ENCODE results near the gene SIGMAR1. TPM values are rescaled to one million over a fixed set of nuclear protein-coding genes. Genes with fewer than 3 reads are reported as not detected.

SIGMAR1 gene
- total and polyA plus RNA-seq, 4 donors = 26.0 to 72.0 (median 63.3) TPM

DNA sequence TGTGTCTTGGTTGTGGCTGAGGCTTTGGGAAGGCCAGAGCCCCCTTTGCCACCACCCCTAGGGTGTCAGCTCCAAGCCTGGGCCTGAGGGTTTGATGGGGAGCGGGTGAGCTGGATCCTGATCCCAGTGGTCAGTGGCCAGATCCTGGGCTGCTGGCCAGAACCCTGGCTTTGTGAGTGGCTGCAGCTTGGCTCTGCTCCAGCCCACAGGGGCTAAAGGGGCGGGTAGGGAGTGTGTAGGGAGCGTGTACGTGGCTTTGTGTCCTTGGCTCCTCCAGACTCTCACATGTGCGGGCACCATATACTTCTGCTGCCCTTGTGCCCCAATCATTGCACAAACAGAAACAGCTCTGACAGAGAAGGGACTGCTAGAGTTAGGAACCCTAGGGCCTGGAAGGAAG lies 13.2 kb upstream of the SIGMAR1 start:
- 72 to 81% methylated on average over 5 of the region's 5 CpGs for WGBS, 2 donors
- Histone ChIP-seq H3K4me1 (ENCODE audit: control insufficient read depth in 5 of 5, insufficient read depth in 5 of 5, low read length in 5 of 5) (peaks cover 12 to 70% (median 37%) of the 10 kb centered on the region in 5 donors), H3K27ac (ENCODE audit: low read depth in 1 of 2, low read length in 1 of 2) (peak overlapping the region in 1 of 2 donors; percentile 81), H3K36me3 (ENCODE audit: control insufficient read depth in 4 of 4, insufficient read depth in 4 of 4, low read length in 4 of 4) (peaks cover 0 to 20% (median 16%) of the 10 kb centered on the region in 4 donors), H3K9me3 (ENCODE audit: control insufficient read depth in 4 of 4, insufficient read depth in 3 of 4, low read length in 3 of 4) (no peaks in the 10 kb centered on the region), H3K4me3 (no peak overlapping the region), H3K27me3 (ENCODE audit: control insufficient read depth in 3 of 3, insufficient read depth in 3 of 3, low read length in 2 of 3) (no peaks in the 10 kb centered on the region), H3K9ac (ENCODE audit: insufficient read depth in 1 of 2, low read length in 2 of 2) (no peak overlapping the region)
- no peak for ATAC-seq (ENCODE audit: insufficient read depth, low FRiP score)
- DNase-seq = no peak
- TF ChIP-seq, protein P1, sequence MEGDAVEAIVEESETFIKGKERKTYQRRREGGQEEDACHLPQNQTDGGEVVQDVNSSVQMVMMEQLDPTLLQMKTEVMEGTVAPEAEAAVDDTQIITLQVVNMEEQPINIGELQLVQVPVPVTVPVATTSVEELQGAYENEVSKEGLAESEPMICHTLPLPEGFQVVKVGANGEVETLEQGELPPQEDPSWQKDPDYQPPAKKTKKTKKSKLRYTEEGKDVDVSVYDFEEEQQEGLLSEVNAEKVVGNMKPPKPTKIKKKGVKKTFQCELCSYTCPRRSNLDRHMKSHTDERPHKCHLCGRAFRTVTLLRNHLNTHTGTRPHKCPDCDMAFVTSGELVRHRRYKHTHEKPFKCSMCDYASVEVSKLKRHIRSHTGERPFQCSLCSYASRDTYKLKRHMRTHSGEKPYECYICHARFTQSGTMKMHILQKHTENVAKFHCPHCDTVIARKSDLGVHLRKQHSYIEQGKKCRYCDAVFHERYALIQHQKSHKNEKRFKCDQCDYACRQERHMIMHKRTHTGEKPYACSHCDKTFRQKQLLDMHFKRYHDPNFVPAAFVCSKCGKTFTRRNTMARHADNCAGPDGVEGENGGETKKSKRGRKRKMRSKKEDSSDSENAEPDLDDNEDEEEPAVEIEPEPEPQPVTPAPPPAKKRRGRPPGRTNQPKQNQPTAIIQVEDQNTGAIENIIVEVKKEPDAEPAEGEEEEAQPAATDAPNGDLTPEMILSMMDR (IDR thresholded peaks at IDR 0.05; ENCODE audit: control extremely low read depth, extremely low read depth) = no peak

DNA sequence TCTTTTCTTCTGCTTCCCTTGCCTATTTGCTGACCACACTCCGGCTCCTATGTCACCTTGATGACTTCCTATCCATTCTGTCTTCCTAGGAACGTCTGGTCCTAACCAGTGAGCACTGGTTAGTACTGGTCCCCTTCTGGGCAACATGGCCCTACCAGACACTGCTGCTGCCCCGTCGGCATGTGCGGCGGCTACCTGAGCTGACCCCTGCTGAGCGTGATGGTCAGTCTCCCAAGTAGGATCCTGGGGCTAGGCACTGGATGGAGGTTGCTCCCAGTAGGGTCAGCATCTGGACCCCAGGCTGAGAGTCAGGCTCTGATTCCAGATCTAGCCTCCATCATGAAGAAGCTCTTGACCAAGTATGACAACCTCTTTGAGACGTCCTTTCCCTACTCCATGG lies 11.1 kb upstream of the SIGMAR1 start:
- DNase-seq = no peak
- H3K4me3 ChIP-seq = no peak overlapping the region
- TF ChIP-seq, protein P1 (IDR thresholded peaks at IDR 0.05; ENCODE audit: control extremely low read depth, extremely low read depth) = no peak

DNA sequence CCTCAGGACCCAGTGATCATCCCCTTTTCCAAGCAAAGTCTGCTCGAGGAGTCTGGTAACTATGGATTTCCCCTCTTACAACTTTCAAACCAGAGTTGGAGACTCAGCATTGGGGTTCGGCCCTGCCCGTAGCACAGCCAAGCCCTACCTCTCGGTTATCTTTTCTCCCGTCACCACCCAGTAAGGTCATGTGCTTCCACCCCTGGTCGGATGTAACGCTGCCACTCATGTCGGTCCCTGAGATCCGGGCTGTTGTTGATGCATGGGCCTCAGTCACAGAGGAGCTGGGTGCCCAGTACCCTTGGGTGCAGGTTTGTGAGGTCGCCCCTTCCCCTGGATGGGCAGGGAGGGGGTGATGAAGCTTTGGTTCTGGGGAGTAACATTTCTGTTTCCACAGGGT lies 10.1 kb upstream of the SIGMAR1 start:
- ATAC-seq (ENCODE audit: insufficient read depth, low FRiP score) (no peak), DNase-seq (no peak)
- WGBS, 2 donors = 59 to 73% methylated on average over 10 of the region's 10 CpGs

More for the DNA sequence above, 11.1 kb upstream of the SIGMAR1 start:
- Histone ChIP-seq H3K9ac (ENCODE audit: insufficient read depth in 1 of 2, low read length in 2 of 2) (no peak overlapping the region), H3K27ac (ENCODE audit: low read depth in 1 of 2, low read length in 1 of 2) (no peak overlapping the region), H3K9me3 (ENCODE audit: control insufficient read depth in 4 of 4, insufficient read depth in 3 of 4, low read length in 3 of 4) (no peaks in the 10 kb centered on the region), H3K4me1 (ENCODE audit: control insufficient read depth in 5 of 5, insufficient read depth in 5 of 5, low read length in 5 of 5) (peaks cover 4 to 51% (median 26%) of the 10 kb centered on the region in 5 donors), H3K27me3 (ENCODE audit: control insufficient read depth in 3 of 3, insufficient read depth in 3 of 3, low read length in 2 of 3) (no peaks in the 10 kb centered on the region), H3K36me3 (ENCODE audit: control insufficient read depth in 4 of 4, insufficient read depth in 4 of 4, low read length in 4 of 4) (peaks cover 0 to 19% (median 16%) of the 10 kb centered on the region in 4 donors)
- 95% methylated on average over 8 of the region's 8 CpGs for WGBS, 2 donors
- no peak for ATAC-seq (ENCODE audit: insufficient read depth, low FRiP score)

More for the DNA sequence above, 10.1 kb upstream of the SIGMAR1 start:
- Histone ChIP-seq H3K36me3 (ENCODE audit: control insufficient read depth in 4 of 4, insufficient read depth in 4 of 4, low read length in 4 of 4) (peaks cover 0 to 19% (median 16%) of the 10 kb centered on the region in 4 donors), H3K27me3 (ENCODE audit: control insufficient read depth in 3 of 3, insufficient read depth in 3 of 3, low read length in 2 of 3) (no peaks in the 10 kb centered on the region), H3K4me1 (ENCODE audit: control insufficient read depth in 5 of 5, insufficient read depth in 5 of 5, low read length in 5 of 5) (peaks cover 0 to 41% (median 17%) of the 10 kb centered on the region in 5 donors), H3K4me3 (peak overlapping the region; percentile 70), H3K9ac (ENCODE audit: insufficient read depth in 1 of 2, low read length in 2 of 2) (peak overlapping the region; percentile 50 to 74), H3K9me3 (ENCODE audit: control insufficient read depth in 4 of 4, insufficient read depth in 3 of 4, low read length in 3 of 4) (no peaks in the 10 kb centered on the region), H3K27ac (ENCODE audit: low read depth in 1 of 2, low read length in 1 of 2) (peak overlapping the region; percentile 81 to 83)
- TF ChIP-seq, protein P1 (IDR thresholded peaks at IDR 0.05; ENCODE audit: control extremely low read depth, extremely low read depth) = no peak

Measured in lung (tissue), 12 donors.